ENCODE measurements around the gene FSTL4. TPM values are rescaled to one million over a fixed set of nuclear protein-coding genes. Genes with fewer than 3 reads are reported as not detected.

FSTL4 gene
- total RNA-seq, 4 donors from 2014 or later: 0.22 to 0.47 (median 0.27) TPM; not detected in 1

- H3K4me3 ChIP-seq: no peak overlapping the region
- H3K4me1 ChIP-seq: no peaks in the 10 kb centered on the region
- no peaks in the 10 kb centered on the region for H3K36me3 ChIP-seq
- no peak for ATAC-seq
- TF ChIP-seq CTCF (IDR thresholded peaks at IDR 0.05): no peak
- TF ChIP-seq POLR2A (IDR thresholded peaks at IDR 0.05): no peak
- TF ChIP-seq EP300 (IDR thresholded peaks at IDR 0.05): no peak
- H3K9me3 ChIP-seq: no peaks in the 10 kb centered on the region
- no peak overlapping the region for H3K27ac ChIP-seq
- 83 to 89% methylated on average over 6 to 9 of the region's 12 CpGs for WGBS, 2 donors (ENCODE audit: low coverage in 1 of 2)
- peaks cover 33% of the 10 kb centered on the region for H3K27me3 ChIP-seq
Observed at GRCh38 chr5:133523961-133524586, 88.3 kb downstream of the FSTL4 start.

DNA sequence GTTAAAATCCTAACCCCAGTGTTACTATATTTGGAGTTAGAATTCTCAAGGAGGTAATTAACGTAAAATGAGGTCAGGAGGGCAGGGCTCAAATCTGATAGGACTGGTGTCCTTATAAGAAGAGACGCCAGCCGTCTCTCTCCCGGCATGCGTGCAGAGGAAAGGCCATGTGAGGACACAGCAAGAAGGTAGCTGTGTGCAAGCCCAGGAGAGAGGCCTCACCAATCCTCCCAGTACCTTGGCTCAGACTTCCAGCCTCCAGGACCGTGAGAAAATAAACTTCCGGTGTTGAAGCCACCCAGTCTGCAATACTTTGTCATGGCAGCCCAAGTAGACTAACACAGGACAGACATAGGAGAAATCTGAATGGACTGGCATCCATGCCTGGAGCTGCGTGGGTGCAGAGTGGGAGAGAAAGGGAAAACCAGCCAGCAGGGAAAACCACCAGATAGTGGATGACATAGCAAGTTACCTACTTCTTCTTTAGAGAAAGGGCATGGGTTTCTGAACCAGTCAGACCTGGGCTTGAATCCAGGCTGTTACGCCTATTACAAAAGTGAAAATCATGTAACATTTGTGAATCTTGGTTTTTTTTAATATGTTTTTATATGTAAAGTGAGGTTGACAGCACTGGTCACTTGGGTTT lies 89.2 kb downstream of the FSTL4 start:
- no peak for ATAC-seq
- Histone ChIP-seq H3K36me3 (no peaks in the 10 kb centered on the region), H3K27me3 (peaks cover 33% of the 10 kb centered on the region), H3K27ac (no peak overlapping the region), H3K4me1 (no peaks in the 10 kb centered on the region), H3K9me3 (no peaks in the 10 kb centered on the region), H3K4me3 (no peak overlapping the region)
- TF ChIP-seq EP300 (IDR thresholded peaks at IDR 0.05) (no peak), POLR2AphosphoS5 (IDR thresholded peaks at IDR 0.05) (no peak), CTCF (IDR thresholded peaks at IDR 0.05) (no peak), POLR2A (IDR thresholded peaks at IDR 0.05) (no peak)
- WGBS, 2 donors (ENCODE audit: low coverage in 1 of 2): 61 to 88% methylated on average over 4 to 8 of the region's 9 CpGs

DNA sequence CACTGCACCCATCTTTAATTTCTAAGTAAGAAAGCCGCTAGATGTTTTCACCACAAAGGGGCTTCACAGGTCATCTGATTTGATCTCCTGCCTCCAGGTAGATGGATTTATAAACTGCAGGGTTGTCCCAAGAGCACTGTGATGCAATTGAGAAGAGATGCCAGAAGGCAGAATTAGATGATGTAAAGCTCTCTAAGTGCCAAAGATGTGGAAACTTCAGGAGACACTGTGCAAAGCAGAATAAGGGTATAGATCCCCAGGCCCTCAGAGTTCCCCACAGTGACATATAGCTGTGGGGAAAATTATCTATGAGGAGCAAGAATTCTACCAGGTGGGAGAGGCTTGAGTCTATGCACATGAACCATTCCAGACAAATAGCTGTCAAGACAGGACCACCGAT lies 90.5 kb downstream of the FSTL4 start:
- no peaks in the 10 kb centered on the region for H3K36me3 ChIP-seq
- no peak overlapping the region for H3K4me3 ChIP-seq
- 62 to 94% methylated on average over 2 of the region's 2 CpGs for WGBS, 2 donors (ENCODE audit: low coverage in 1 of 2)
- H3K27me3 ChIP-seq: peaks cover 33% of the 10 kb centered on the region
- no peaks in the 10 kb centered on the region for H3K9me3 ChIP-seq
- TF ChIP-seq POLR2A (IDR thresholded peaks at IDR 0.05) (no peak), POLR2AphosphoS5 (IDR thresholded peaks at IDR 0.05) (no peak), EP300 (IDR thresholded peaks at IDR 0.05) (no peak), CTCF (IDR thresholded peaks at IDR 0.05) (no peak)
- no peaks in the 10 kb centered on the region for H3K4me1 ChIP-seq
- no peak for ATAC-seq
- no peak overlapping the region for H3K27ac ChIP-seq

DNA sequence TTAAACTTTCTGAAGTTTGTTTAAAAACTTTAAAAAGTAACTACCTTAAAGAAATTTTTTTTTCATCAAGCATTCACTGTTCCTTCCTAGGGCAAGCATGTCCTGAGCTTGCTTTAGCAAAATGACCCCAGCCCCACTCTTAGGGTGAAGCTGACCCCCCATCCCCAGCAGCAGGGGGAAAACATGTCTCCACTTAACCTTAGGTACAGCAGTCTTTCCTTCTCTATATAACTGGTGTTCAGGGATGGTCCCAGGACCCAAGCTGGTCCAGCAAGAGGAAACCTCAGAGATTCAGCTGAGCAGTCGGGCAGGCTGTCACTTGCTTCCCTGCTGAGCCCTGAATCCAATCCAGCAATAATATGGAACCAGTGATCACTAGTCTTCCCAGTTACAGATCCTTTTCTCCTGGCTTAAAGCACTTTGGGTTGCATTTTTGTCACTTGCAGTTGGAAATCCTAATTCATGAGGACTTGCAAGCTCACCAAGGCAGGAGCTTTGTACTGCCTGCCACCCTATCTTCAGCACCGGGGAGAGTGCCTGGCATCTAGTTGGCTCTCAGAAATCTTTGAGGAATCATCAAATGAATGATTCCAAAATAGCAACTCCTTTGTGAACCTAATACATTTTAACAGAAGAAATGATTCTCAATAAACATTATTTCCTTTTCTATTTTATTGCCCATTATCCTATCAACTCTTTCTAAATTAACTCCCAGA lies 91.2 kb downstream of the FSTL4 start:
- H3K4me1 ChIP-seq: no peaks in the 10 kb centered on the region
- H3K36me3 ChIP-seq: no peaks in the 10 kb centered on the region
- WGBS, 2 donors (ENCODE audit: low coverage in 1 of 2): 58 to 67% methylated on average over 2 of the region's 2 CpGs
- peaks cover 33% of the 10 kb centered on the region for H3K27me3 ChIP-seq
- H3K9me3 ChIP-seq: no peaks in the 10 kb centered on the region
- H3K4me3 ChIP-seq: no peak overlapping the region
- no peak overlapping the region for H3K27ac ChIP-seq
- TF ChIP-seq POLR2AphosphoS5 (IDR thresholded peaks at IDR 0.05) (no peak), EP300 (IDR thresholded peaks at IDR 0.05) (no peak), POLR2A (IDR thresholded peaks at IDR 0.05) (no peak)
- ATAC-seq: no peak

DNA sequence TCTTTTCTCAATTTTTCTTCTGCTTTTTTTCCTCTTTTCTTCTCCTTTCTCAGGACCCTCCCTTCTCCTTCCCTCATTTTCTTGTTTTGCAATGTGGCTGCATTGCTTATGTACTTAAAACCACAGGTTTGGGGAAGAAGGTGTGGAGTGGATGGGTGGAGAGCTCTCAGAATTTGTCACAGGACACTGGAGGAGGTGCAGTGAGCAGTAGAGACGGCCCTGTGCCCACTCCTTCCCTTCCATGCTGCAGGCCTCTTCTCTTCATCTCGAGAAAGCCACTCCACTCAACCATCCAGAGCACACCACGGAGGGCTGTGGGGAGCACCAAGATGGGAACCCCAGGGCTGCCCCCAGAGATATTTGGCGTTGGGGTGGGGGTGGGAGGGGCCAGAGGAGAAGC lies 92.3 kb downstream of the FSTL4 start:
- Histone ChIP-seq H3K4me1 (no peaks in the 10 kb centered on the region), H3K36me3 (no peaks in the 10 kb centered on the region), H3K27ac (no peak overlapping the region), H3K27me3 (peaks cover 33% of the 10 kb centered on the region), H3K9me3 (no peaks in the 10 kb centered on the region), H3K4me3 (no peak overlapping the region)
- no peak for ATAC-seq
- TF ChIP-seq CTCF (IDR thresholded peaks at IDR 0.05) (no peak), POLR2A (IDR thresholded peaks at IDR 0.05) (no peak), POLR2AphosphoS5 (IDR thresholded peaks at IDR 0.05) (no peak), EP300 (IDR thresholded peaks at IDR 0.05) (no peak)
- 49 to 50% methylated on average over 2 to 3 of the region's 4 CpGs for WGBS, 2 donors (ENCODE audit: low coverage in 1 of 2)
